ENCODE results near the gene ZFP57. TPM values are rescaled to one million over a fixed set of nuclear protein-coding genes. Genes with fewer than 3 reads are reported as not detected.
"Not testable (repeated sequence)": the region's sequence is repeated elsewhere in the genome, so short reads cannot be mapped to it uniquely, and the experiment has no call there.

Gene ZFP57
- total and polyA plus RNA-seq, 9 donors = 0.13 to 0.25 (median 0.24) TPM; not detected in 6

DNA sequence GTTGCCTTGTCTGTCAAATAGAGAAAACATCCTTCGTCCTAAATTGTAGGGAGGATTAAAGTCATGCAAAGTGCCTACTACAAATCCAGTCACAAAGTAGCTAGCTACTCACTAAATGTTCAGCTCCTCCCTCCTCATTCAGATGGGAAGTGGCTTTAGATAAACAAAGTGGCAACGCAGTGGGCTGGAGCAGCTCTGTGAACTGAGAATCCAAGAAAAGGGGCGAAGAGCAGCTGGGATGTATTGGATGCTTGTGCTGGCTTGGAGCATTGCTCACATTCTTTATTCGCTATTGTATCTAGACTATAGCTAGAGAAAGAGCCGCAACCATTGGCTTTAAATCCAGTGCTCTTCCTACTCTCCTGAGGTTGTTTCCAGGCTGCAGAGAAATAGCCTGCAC, 13.8 kb downstream of the ZFP57 start:
- no peak overlapping the region for H3K4me3 ChIP-seq
- intact Hi-C loops (cut with DNase I) = no loop called here
- 16 to 23% (median 21%) methylated on average over 5 of the region's 5 CpGs for WGBS, 3 donors

DNA sequence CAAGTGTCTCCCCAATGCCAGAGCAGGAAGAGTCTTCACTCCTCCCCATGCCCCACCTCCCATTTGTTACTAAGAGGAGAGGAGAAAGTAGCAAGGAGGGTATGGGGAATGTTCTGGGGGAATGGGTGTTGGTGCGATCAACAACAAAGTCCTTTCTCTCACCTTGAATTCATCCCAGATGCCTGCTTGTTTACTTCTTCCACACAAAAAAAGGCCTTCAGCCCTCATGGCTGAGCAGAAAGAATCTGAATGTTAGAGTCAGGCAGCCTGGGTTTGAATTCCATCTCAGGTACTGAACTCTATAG, 14.2 kb downstream of the ZFP57 start:
- no peaks in the 10 kb centered on the region for H3K9me3 ChIP-seq
- TF ChIP-seq POLR2A (IDR thresholded peaks at IDR 0.05) (no peak), EP300 (IDR thresholded peaks at IDR 0.05) (no peak)
- TF ChIP-seq, protein P1, sequence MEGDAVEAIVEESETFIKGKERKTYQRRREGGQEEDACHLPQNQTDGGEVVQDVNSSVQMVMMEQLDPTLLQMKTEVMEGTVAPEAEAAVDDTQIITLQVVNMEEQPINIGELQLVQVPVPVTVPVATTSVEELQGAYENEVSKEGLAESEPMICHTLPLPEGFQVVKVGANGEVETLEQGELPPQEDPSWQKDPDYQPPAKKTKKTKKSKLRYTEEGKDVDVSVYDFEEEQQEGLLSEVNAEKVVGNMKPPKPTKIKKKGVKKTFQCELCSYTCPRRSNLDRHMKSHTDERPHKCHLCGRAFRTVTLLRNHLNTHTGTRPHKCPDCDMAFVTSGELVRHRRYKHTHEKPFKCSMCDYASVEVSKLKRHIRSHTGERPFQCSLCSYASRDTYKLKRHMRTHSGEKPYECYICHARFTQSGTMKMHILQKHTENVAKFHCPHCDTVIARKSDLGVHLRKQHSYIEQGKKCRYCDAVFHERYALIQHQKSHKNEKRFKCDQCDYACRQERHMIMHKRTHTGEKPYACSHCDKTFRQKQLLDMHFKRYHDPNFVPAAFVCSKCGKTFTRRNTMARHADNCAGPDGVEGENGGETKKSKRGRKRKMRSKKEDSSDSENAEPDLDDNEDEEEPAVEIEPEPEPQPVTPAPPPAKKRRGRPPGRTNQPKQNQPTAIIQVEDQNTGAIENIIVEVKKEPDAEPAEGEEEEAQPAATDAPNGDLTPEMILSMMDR (IDR thresholded peaks at IDR 0.05) = no peak
- no peaks in the 10 kb centered on the region for H3K36me3 ChIP-seq
- DNase-seq = no peak
- intact Hi-C loops (cut with DNase I) = no loop called here
- no peaks in the 10 kb centered on the region for H3K4me1 ChIP-seq (ENCODE audit: insufficient read depth)
- 78 to 92% (median 91%) methylated on average over 1 of the region's 1 CpG for WGBS, 3 donors
- no peaks in the 10 kb centered on the region for H3K27me3 ChIP-seq
- H3K4me3 ChIP-seq = no peak overlapping the region
- no peak overlapping the region for H3K27ac ChIP-seq

More for the DNA sequence above, 13.8 kb downstream of the ZFP57 start:
- no peaks in the 10 kb centered on the region for H3K27me3 ChIP-seq
- TF ChIP-seq, protein P1 (IDR thresholded peaks at IDR 0.05) = no peak
- TF ChIP-seq POLR2A (IDR thresholded peaks at IDR 0.05) (no peak), EP300 (IDR thresholded peaks at IDR 0.05) (no peak)
- H3K36me3 ChIP-seq = no peaks in the 10 kb centered on the region
- H3K9me3 ChIP-seq = no peaks in the 10 kb centered on the region
- H3K4me1 ChIP-seq (ENCODE audit: insufficient read depth) = no peaks in the 10 kb centered on the region
- DNase-seq = no peak
- H3K27ac ChIP-seq = no peak overlapping the region

DNA sequence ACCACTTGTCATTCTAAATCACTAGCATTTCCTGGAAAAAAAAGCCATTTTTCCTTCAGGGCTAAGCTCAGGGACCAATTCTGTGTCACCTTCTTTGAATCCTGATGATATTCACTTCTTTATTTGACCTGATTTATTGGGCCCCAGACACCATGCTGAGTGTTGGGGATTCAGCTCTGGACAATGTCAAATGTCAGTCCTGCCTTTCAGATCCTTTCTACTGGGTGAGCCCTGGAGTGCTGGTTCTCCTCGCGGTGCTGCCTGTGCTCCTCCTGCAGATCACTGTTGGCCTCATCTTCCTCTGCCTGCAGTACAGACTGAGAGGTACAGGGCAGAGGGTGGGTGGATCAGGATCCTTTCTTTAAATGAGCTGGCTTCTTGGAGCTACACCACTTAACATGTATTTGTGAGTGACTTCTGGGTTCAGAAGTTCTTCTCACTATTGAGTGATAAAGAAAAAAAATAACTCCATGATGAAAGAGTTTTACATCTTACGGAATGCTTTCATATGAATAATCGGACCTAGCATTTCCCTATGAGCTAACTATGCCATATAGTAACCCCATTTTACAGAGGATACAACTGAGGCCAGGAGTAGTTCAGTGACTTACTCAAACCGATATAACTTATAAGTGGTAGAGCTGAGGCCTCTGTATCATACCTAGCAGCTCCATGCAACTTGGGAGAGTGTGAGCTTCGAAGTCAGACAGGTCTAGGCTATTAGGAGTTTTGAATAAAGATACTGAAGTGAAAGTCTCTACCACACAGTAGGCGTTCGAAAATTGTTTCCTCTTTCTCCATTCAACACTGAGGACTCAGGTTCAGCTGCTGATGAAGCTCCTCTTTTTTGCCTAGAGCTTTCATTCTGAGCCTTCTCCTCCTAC, 14.8 kb downstream of the ZFP57 start:
- Histone ChIP-seq H3K27ac (no peak overlapping the region), H3K36me3 (no peaks in the 10 kb centered on the region), H3K4me1 (ENCODE audit: insufficient read depth) (no peaks in the 10 kb centered on the region), H3K9me3 (no peaks in the 10 kb centered on the region), H3K4me3 (no peak overlapping the region), H3K27me3 (no peaks in the 10 kb centered on the region)
- intact Hi-C loops (cut with DNase I) = no loop called here
- DNase-seq = no peak
- no peak for TF ChIP-seq POLR2A (IDR thresholded peaks at IDR 0.05)
- TF ChIP-seq EP300 (IDR thresholded peaks at IDR 0.05) = no peak
- TF ChIP-seq, protein P1 (IDR thresholded peaks at IDR 0.05) = no peak
- WGBS, 3 donors = 67 to 73% (median 70%) methylated on average over 8 of the region's 8 CpGs

DNA sequence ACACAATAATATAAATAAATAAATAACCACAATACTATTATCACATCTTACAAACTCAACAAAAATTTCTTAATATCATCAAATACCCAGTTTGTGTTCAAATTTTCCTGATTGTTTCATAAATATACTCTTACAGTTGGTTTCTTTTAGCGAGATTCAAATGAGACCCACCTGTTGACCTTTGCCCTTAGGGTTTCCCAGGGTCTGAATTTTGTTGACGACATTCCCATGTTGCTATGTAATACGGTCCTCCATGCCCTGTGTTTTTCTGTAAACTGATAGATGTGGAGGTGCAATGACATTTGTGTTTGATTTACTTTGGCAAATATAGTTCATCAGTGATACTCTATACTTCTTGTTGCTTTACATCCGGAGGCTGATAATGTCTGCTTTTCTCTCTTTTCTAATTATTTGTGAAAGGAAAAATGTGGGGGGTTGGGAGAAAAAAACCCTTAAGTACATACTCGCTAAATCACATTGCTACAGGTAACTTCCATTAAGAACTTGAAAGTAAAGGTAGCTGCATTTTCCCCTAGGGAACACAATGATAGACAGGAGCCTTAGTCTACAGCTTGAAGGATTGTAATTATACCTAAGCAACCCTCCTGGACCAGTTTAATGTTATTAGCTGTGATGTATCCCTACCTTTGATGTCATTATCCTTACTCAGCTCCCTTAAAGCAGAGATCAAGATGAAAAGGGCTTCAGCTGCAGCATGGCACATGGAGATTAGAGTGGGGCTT, 17.5 kb downstream of the ZFP57 start:
- 45 to 59% (median 53%) methylated on average over 5 of the region's 5 CpGs for WGBS, 3 donors
- Histone ChIP-seq H3K27ac (no peak overlapping the region), H3K36me3 (no peaks in the 10 kb centered on the region), H3K4me3 (no peak overlapping the region), H3K27me3 (no peaks in the 10 kb centered on the region), H3K9me3 (no peaks in the 10 kb centered on the region), H3K4me1 (ENCODE audit: insufficient read depth) (no peaks in the 10 kb centered on the region)
- TF ChIP-seq, protein P1 (IDR thresholded peaks at IDR 0.05) = no peak
- TF ChIP-seq POLR2A (IDR thresholded peaks at IDR 0.05) (no peak), EP300 (IDR thresholded peaks at IDR 0.05) (no peak)
- no peak for DNase-seq
- intact Hi-C loops (cut with DNase I) = no loop called here

DNA sequence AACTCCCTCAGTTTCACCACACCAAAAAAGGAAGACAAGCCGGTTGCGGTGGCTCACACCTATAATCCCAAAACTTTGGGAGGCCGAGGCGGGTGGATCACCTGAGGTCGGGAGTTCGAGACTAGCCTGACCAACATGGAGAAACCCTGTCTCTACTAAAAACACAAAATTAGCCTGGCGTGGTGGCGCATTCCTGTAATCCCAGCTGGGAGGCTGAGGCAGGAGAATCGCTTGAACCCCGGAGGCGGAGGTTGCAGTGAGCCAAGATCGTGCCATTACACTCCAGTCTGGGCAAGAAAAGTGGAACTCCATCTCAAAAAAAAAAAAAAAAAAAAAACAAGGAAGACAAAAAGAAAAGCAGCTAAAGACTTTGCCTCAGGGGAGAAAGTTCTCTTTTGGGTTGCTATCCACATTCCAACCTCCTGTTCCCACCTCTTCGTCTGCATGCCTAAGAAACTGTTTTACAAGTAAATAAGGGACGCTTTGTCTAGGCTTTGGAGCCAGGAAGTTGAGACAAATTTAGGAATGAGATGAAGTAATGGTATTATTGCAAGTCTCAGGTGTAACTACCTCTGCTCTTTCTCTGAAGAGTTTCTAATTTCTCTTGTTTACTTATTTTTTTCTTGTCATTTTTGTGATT, 19.3 kb downstream of the ZFP57 start:
- H3K36me3 ChIP-seq; H3K4me1 ChIP-seq (ENCODE audit: insufficient read depth); H3K27me3 ChIP-seq; intact Hi-C loops (cut with DNase I); H3K9me3 ChIP-seq; H3K4me3 ChIP-seq; H3K27ac ChIP-seq; DNase-seq: not testable (repeated sequence)
- 49 to 56% (median 52%) methylated on average over 14 of the region's 14 CpGs for WGBS, 3 donors

Data from ovary (tissue), 9 donors.